ACHN (cell line): ENCODE data around the gene RABGAP1.

Experiments
- DNase-seq: peaks from one replicate; pipeline ENCODE4 v3.0.0-alpha.2; 2015
- in situ Hi-C: cut with HindIII; loops from 2 replicates; pipeline ENCODE4 v1.10.0; 2017; ENCODE audit warnings: low sequenced_read_pairs, low pct_ligation_motif_present, low pct_unique_long_range_greater_than_20kb

RABGAP1 gene

GRCh38 chr9:123093141-123093540, 152.3 kb downstream of the RABGAP1 start:
- no peak for DNase-seq
- in situ Hi-C loops, result no loop called here

GRCh38 chr9:123096987-123097386, 156.2 kb downstream of the RABGAP1 start:
- no peak for DNase-seq
- in situ Hi-C loops, result no loop called here

- in situ Hi-C loops, result no loop called here
Observed at GRCh38 chr9:123097430-123098095, 156.7 kb downstream of the RABGAP1 start.

GRCh38 chr9:123098096-123098459, 157.3 kb downstream of the RABGAP1 start:
- in situ Hi-C loops, result no loop called here
- DNase-seq, result no peak

More at GRCh38 chr9:123097430-123098095, 156.7 kb downstream of the RABGAP1 start:
- DNase-seq, result no peak

GRCh38 chr9:123099042-123099441, 158.2 kb downstream of the RABGAP1 start:
- DNase-seq, result no peak
- in situ Hi-C loops, result no loop called here

- in situ Hi-C loops, result no loop called here
Observed at GRCh38 chr9:123099548-123099947, 158.7 kb downstream of the RABGAP1 start.

GRCh38 chr9:123102375-123103113, 161.7 kb downstream of the RABGAP1 start:
- DNase-seq, result peak; percentile 4
- in situ Hi-C loops, result no loop called here

More at GRCh38 chr9:123099548-123099947, 158.7 kb downstream of the RABGAP1 start:
- DNase-seq, result no peak

- in situ Hi-C loops, result no loop called here
- DNase-seq, result no peak
Observed at GRCh38 chr9:123104807-123105206, 164.0 kb downstream of the RABGAP1 start.

- no peak for DNase-seq
- in situ Hi-C loops, result no loop called here
Observed at GRCh38 chr9:123105490-123105889, 164.7 kb downstream of the RABGAP1 start.

GRCh38 chr9:123107639-123108285, 166.9 kb downstream of the RABGAP1 start:
- DNase-seq, result no peak
- in situ Hi-C loops, result no loop called here

GRCh38 chr9:123108976-123109375, 168.2 kb downstream of the RABGAP1 start:
- in situ Hi-C loops, result no loop called here
- DNase-seq, result no peak

- in situ Hi-C loops, result no loop called here
- DNase-seq, result no peak
Observed at GRCh38 chr9:123109540-123110279, 168.9 kb downstream of the RABGAP1 start.

GRCh38 chr9:123111427-123112014, 170.7 kb downstream of the RABGAP1 start:
- no peak for DNase-seq
- in situ Hi-C loops, result no loop called here

- DNase-seq, result no peak
- in situ Hi-C loops, result no loop called here
Observed at GRCh38 chr9:123112015-123112975, 171.5 kb downstream of the RABGAP1 start.

GRCh38 chr9:123113185-123113584, 172.4 kb downstream of the RABGAP1 start:
- in situ Hi-C loops, result no loop called here
- no peak for DNase-seq

- in situ Hi-C loops, result no loop called here
- DNase-seq, result no peak
Observed at GRCh38 chr9:123115146-123115913, 174.5 kb downstream of the RABGAP1 start.

- no peak for DNase-seq
- in situ Hi-C loops, result no loop called here
Observed at GRCh38 chr9:123116036-123116435, 175.2 kb downstream of the RABGAP1 start.
